Prostate gland (tissue), 2 donors: ENCODE measurements around the gene PPP2R2D.

Experiments used
- POLR2A ChIP-seq: fragments of 450-650 bp; IDR thresholded peaks from one replicate; pipeline ENCODE4 v1.6.1; 2016; ENCODE audit warnings: antibody characterized with exemption, mild to moderate bottlenecking
- TF ChIP-seq, protein P1 (sequence below), 4 experiments: fragments of 200-600 bp in 2 of 4; fragments of 450-650 bp in 2 of 4; sonication (generic) in 2 of 4; IDR thresholded peaks; 1 replicate in 3 of 4; 2 replicates in 1 of 4; pipeline ENCODE4 v1.5.1; 2016 to 2019; ENCODE audit warnings: antibody characterized with exemption in 4 of 4, mild to moderate bottlenecking in 2 of 4, moderate library complexity in 2 of 4

DNA sequence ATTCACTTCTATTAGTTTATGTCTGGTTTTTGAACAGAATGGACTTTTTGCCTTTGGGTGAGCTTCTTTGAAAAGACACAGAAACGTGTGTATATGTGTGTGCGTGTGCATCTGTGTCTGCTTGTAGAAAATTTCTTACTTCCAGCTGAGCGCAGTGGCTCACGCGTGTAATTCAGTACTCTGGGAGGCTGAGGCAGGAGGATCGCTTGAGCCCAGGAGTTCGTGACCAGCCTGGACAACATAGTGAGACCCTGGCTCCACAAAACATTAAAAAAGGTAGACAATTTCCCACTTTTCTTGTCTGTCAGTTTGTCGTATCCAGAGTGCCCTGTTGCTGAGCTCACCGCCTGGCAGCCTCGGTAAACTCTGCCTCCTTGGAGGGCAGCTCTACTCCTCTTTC is 25.4 kb downstream of the PPP2R2D start:
- TF ChIP-seq, protein P1, sequence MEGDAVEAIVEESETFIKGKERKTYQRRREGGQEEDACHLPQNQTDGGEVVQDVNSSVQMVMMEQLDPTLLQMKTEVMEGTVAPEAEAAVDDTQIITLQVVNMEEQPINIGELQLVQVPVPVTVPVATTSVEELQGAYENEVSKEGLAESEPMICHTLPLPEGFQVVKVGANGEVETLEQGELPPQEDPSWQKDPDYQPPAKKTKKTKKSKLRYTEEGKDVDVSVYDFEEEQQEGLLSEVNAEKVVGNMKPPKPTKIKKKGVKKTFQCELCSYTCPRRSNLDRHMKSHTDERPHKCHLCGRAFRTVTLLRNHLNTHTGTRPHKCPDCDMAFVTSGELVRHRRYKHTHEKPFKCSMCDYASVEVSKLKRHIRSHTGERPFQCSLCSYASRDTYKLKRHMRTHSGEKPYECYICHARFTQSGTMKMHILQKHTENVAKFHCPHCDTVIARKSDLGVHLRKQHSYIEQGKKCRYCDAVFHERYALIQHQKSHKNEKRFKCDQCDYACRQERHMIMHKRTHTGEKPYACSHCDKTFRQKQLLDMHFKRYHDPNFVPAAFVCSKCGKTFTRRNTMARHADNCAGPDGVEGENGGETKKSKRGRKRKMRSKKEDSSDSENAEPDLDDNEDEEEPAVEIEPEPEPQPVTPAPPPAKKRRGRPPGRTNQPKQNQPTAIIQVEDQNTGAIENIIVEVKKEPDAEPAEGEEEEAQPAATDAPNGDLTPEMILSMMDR (IDR thresholded peaks at IDR 0.05), result no peak
- no peak for TF ChIP-seq POLR2A
